Stimulated activated CD8-positive, alpha-beta memory T cell treated with anti-CD3 and anti-CD28 coated beads, Interleukin-2, amount 100 ng/mL, for 48 hours (primary cell): ENCODE measurements around the gene KDM4B.
A peak's percentile ranks its signal among the peaks of the same experiment; 100 is the strongest.

Experiments
- DNase-seq, 2 donors: peaks; one replicate each; pipeline ENCODE4 v3.0.0-alpha.2; 2020; ENCODE audit warnings: low read depth in 2 of 2

Gene KDM4B

GRCh38 chr19:5068233-5069072, 99.5 kb downstream of the KDM4B start:
- DNase-seq = no peak

DNA sequence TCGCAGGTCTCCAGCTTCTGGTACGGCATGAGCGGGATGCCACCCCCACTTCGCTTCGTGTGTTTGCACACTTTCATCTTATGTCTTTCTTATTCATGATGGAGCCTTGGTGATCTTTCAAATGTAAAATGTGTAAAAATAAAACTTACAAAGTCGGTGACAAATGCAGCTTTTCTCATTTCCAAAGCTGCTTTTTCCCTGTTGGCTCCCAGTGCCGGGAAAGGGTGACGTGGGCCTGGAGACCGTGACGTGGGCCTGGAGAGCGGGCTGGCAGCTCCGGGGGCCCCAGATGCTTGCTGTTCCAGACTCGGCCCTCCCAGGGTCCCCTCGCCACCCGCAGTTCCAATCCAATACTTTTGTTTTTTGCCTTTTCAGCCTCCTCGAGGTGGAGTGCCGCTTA, 101.4 kb downstream of the KDM4B start:
- no peak for DNase-seq

DNA sequence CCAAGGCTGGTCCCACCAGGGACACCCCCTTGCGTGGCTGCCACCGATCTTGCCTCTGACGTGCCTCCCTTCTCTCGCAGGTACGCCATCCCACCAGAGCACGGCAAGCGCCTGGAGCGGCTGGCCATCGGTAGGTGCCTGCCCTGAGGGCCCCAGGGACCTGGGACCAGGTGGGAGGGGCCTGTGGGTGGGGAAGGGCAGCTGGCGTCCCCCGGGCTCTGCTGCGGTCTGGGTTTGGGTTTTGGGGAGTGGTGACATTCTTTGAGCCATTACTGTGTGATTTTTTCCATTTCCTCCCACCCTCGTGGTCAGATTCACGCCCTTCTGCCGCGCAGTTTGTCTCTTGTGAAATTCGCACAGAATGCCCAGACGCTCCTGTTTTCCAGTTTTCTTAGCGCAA, 102.0 kb downstream of the KDM4B start:
- no peak for DNase-seq

DNA sequence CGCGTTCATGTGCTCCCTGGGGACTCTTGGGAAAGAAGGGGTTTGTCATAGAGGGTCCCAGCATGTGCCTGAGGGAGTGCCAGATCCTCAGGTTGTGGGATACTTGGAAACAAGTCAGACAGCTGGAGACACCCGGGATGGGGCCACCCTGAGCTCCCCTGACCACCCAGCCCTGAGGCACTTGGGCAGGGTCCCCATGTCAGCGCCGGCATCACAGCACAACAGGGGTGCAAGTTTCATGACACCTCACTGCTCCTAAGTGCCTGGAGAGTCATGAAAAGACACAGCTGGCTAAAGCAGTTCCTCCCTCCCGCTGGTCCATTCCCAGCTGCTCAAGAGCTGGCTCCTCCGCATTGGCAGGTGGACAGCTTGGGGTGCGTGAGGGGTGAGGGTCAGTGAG, 102.7 kb downstream of the KDM4B start:
- DNase-seq = no peak

- no peak for DNase-seq
These were observed 103.2 kb downstream of the KDM4B start for GRCh38 chr19:5072115-5072514.

DNA sequence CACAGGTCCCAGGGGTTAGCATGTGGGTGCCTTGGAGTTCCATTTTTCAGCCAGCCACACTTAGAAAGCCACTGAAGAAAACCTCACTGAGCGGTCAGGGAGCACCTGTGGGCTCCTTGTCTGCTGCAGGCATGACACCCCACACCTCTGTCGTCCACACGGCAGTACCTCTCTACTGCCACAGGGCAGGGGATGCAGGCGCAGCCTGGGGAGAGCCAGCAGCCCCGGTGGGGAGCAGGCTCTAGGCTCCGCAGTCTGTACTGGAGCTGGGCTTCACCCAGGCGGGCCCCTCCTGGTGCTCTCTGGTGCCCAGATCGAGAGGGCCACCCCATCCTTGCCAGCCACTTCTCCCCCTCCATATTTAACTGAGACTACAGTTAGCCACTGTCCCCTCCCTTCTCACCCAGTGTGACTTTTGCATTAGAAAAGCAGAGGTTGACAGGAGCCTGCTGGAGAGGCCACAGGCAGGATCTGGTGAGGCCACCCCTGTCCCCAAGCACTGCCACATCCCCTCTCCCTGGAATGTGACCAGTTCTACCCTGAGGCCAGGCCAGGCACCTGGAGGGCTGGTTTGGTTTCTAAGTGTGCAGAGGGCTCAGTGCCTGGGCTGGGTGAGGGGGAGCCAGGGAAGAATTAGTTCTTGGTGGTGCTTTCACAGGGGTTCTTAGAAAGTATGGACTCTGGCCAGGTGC, 104.4 kb downstream of the KDM4B start:
- no peak for DNase-seq

DNA sequence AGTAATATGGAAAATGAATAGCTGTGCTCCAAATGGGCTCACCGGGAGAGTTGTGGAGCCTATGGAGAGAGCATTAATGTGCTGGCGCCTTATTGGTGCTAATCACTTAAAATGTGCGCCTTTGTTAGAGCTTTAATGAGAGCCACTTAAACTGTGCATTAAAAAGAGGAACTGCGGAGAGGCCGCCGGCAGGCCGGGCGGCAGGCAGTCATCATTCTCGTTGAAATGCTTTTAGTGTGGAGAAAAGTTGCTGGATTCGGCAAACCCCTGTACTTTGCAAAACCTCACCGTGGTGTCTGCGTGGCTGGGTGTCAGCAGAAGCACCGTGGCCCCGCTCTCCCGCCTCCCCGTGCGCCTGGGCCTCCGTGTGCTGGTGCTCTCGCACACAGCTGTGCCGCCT, 105.5 kb downstream of the KDM4B start:
- no peak for DNase-seq

GRCh38 chr19:5074830-5075394, 106.0 kb downstream of the KDM4B start:
- no peak for DNase-seq

GRCh38 chr19:5075597-5075996, 106.7 kb downstream of the KDM4B start:
- peak; percentile 13 to 14 for DNase-seq

GRCh38 chr19:5076440-5077208, 107.7 kb downstream of the KDM4B start:
- no peak for DNase-seq

DNA sequence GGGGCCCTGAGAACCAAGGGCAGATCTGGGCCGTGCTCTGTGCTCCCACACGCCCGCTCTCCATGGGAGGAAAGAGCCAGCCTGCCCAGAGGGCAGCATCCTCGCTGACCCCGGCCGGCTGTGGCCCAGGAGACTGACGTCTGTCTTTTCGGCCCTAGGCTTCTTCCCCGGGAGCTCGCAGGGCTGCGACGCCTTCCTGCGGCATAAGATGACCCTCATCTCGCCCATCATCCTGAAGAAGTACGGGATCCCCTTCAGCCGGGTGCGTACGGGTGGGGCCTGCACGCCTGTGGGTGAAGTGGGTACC, 108.2 kb downstream of the KDM4B start:
- no peak for DNase-seq

GRCh38 chr19:5078182-5078581, 109.3 kb downstream of the KDM4B start:
- no peak for DNase-seq

DNA sequence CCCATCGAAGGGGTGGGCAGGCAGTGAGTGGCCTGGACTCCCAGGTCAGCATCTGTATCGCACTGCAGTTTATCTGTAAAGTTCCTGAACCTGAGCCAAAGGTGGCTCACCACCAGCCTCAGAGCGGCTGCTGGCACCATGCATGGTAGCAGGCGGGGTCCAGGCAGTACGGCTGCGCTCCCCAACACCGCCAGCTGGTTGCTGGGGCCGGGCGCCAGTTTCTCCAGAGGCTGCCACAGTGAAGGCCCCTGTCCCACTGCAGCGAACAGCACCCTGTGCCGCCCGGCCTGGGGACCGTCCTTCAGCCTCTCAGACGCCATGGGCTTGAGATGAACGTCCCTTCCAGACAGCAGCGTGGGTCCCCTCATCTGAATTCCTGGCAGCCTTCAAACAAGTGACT, 109.8 kb downstream of the KDM4B start:
- no peak for DNase-seq

DNA sequence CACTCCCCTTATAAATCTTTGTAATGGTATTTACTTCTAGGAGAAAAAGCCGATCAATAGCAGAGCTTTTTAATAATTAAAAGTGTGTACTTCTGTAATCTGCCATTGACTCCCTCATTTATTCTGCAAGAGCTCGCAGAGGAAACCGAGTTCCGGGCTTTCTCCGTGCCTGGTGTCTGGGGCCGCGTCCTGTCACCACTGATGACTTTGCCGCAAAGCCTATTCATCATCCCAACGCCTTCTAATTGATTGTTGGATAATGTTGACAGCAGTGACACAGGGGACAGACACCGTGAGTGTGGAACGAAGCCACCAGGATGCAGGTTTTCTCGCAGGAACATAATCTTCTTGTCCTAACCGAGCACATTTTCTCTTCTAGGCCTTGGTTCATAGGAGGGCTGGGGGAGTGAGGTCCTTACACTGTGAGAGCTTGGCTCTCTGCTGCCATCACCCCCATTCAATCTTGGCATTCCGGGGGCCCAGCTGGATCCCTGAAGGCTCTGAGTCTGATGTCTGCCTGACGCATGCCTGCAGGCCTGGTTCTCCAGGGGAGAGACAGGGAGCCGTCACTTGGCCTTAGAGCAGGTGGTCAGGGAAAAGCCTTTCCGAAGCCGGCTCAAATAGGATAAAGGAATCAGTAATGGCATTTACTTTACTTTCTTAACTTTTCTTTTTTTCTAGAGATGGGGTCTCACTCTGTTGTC, 110.3 kb downstream of the KDM4B start:
- DNase-seq = no peak

GRCh38 chr19:5080030-5080654, 111.2 kb downstream of the KDM4B start:
- DNase-seq = no peak

DNA sequence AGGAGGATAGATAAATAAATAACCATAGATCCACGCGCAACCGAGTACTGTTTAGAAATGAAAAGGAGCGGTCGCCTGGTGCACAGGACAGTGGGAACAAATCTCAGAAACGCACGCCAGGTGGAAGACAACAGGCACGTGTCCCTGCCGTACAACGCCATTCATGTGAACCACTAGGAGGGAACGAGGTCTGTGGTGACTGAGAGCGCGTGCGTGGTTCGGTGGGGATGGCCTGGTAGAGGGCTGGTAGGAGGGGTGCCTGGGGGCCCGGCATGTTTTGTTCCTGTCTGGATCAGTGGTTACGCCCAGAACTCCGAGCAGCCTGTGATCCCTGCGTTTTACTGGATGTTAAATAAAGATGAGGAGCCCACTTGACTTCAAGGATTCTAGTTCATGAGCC, 111.9 kb downstream of the KDM4B start:
- DNase-seq = no peak

GRCh38 chr19:5081443-5082161, 112.7 kb downstream of the KDM4B start:
- DNase-seq = no peak

GRCh38 chr19:5083547-5083965, 114.6 kb downstream of the KDM4B start:
- no peak for DNase-seq

DNA sequence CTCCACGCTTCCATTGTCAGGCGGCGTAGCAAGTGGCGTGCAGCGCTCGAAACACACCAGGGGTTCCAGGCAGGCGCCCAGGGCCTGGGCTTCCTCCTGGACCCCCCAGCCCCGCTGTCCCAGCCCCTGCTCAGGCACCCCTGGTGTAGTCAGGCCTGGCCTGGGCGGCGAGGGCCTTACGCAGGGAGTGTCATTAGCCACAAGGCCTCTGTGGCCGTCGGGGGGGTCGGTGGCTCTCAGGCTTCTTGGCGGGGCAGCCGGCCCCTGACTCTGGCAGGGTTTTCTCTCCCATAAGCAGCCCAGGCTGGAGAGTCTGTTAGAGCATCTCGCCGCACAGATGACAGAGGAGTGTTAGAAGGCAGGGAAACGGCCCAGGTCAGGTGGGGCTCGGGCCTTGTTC, 116.7 kb downstream of the KDM4B start:
- no peak for DNase-seq

GRCh38 chr19:5086230-5086629, 117.3 kb downstream of the KDM4B start:
- no peak for DNase-seq
